ENCODE results near the gene CCDC192.
"Not testable (repeated sequence)": the region's sequence is repeated elsewhere in the genome, so short reads cannot be mapped to it uniquely, and the experiment has no call there.

Gene CCDC192

GRCh38 chr5:127706691-127707090, 3.5 kb downstream of the CCDC192 start:
- peaks cover 2% of the 10 kb centered on the region for H3K9me3 ChIP-seq (ENCODE audit: low read length)
- peaks cover 22% of the 10 kb centered on the region for H3K4me1 ChIP-seq (ENCODE audit: insufficient read depth, low read length)
- H3K27me3 ChIP-seq (ENCODE audit: insufficient read depth, low read length): no peaks in the 10 kb centered on the region
- no peak overlapping the region for H3K4me3 ChIP-seq (ENCODE audit: low read length)
- no peak overlapping the region for H2AFZ ChIP-seq (ENCODE audit: low read depth, low read length)
- H3K36me3 ChIP-seq (ENCODE audit: insufficient read depth, low read length): no peaks in the 10 kb centered on the region

GRCh38 chr5:127707209-127707608, 4.0 kb downstream of the CCDC192 start:
- H3K4me1 ChIP-seq (ENCODE audit: insufficient read depth, low read length): peaks cover 22% of the 10 kb centered on the region
- H3K4me3 ChIP-seq (ENCODE audit: low read length): no peak overlapping the region
- H2AFZ ChIP-seq (ENCODE audit: low read depth, low read length): no peak overlapping the region
- H3K36me3 ChIP-seq (ENCODE audit: insufficient read depth, low read length): no peaks in the 10 kb centered on the region
- no peaks in the 10 kb centered on the region for H3K27me3 ChIP-seq (ENCODE audit: insufficient read depth, low read length)
- H3K9me3 ChIP-seq (ENCODE audit: low read length): peaks cover 2% of the 10 kb centered on the region

- H3K4me1 ChIP-seq (ENCODE audit: insufficient read depth, low read length); H2AFZ ChIP-seq (ENCODE audit: low read depth, low read length); H3K9me3 ChIP-seq (ENCODE audit: low read length); H3K36me3 ChIP-seq (ENCODE audit: insufficient read depth, low read length); H3K27me3 ChIP-seq (ENCODE audit: insufficient read depth, low read length); H3K4me3 ChIP-seq (ENCODE audit: low read length): not testable (repeated sequence)
Observed at GRCh38 chr5:127713083-127713482, 9.9 kb downstream of the CCDC192 start.

- H3K4me1 ChIP-seq (ENCODE audit: insufficient read depth, low read length): no peaks in the 10 kb centered on the region
- no peaks in the 10 kb centered on the region for H3K36me3 ChIP-seq (ENCODE audit: insufficient read depth, low read length)
- no peak overlapping the region for H2AFZ ChIP-seq (ENCODE audit: low read depth, low read length)
- no peak overlapping the region for H3K4me3 ChIP-seq (ENCODE audit: low read length)
- peaks cover 6% of the 10 kb centered on the region for H3K9me3 ChIP-seq (ENCODE audit: low read length)
- no peaks in the 10 kb centered on the region for H3K27me3 ChIP-seq (ENCODE audit: insufficient read depth, low read length)
Observed at GRCh38 chr5:127718181-127718580, 15.0 kb downstream of the CCDC192 start.

GRCh38 chr5:127723571-127723970, 20.4 kb downstream of the CCDC192 start:
- Histone ChIP-seq H3K27me3 (ENCODE audit: insufficient read depth, low read length) (no peaks in the 10 kb centered on the region), H2AFZ (ENCODE audit: low read depth, low read length) (no peak overlapping the region), H3K9me3 (ENCODE audit: low read length) (peaks cover 6% of the 10 kb centered on the region), H3K36me3 (ENCODE audit: insufficient read depth, low read length) (no peaks in the 10 kb centered on the region), H3K4me1 (ENCODE audit: insufficient read depth, low read length) (no peaks in the 10 kb centered on the region), H3K4me3 (ENCODE audit: low read length) (no peak overlapping the region)

GRCh38 chr5:127725673-127726072, 22.5 kb downstream of the CCDC192 start:
- Histone ChIP-seq H3K36me3 (ENCODE audit: insufficient read depth, low read length) (no peaks in the 10 kb centered on the region), H3K27me3 (ENCODE audit: insufficient read depth, low read length) (no peaks in the 10 kb centered on the region), H2AFZ (ENCODE audit: low read depth, low read length) (no peak overlapping the region), H3K4me3 (ENCODE audit: low read length) (no peak overlapping the region), H3K9me3 (ENCODE audit: low read length) (peaks cover under 1% of the 10 kb centered on the region), H3K4me1 (ENCODE audit: insufficient read depth, low read length) (no peaks in the 10 kb centered on the region)

- H3K4me3 ChIP-seq (ENCODE audit: low read length): no peak overlapping the region
- H3K36me3 ChIP-seq (ENCODE audit: insufficient read depth, low read length): no peaks in the 10 kb centered on the region
- no peaks in the 10 kb centered on the region for H3K27me3 ChIP-seq (ENCODE audit: insufficient read depth, low read length)
- H3K4me1 ChIP-seq (ENCODE audit: insufficient read depth, low read length): no peaks in the 10 kb centered on the region
- no peaks in the 10 kb centered on the region for H3K9me3 ChIP-seq (ENCODE audit: low read length)
- no peak overlapping the region for H2AFZ ChIP-seq (ENCODE audit: low read depth, low read length)
Observed at GRCh38 chr5:127732963-127733362, 29.8 kb downstream of the CCDC192 start.

- not testable (repeated sequence) for H3K4me1 ChIP-seq (ENCODE audit: insufficient read depth, low read length); H3K9me3 ChIP-seq (ENCODE audit: low read length); H2AFZ ChIP-seq (ENCODE audit: low read depth, low read length); H3K27me3 ChIP-seq (ENCODE audit: insufficient read depth, low read length); H3K36me3 ChIP-seq (ENCODE audit: insufficient read depth, low read length); H3K4me3 ChIP-seq (ENCODE audit: low read length)
Observed at GRCh38 chr5:127739348-127739747, 36.2 kb downstream of the CCDC192 start.

- no peaks in the 10 kb centered on the region for H3K27me3 ChIP-seq (ENCODE audit: insufficient read depth, low read length)
- no peaks in the 10 kb centered on the region for H3K36me3 ChIP-seq (ENCODE audit: insufficient read depth, low read length)
- no peak overlapping the region for H3K4me3 ChIP-seq (ENCODE audit: low read length)
- no peaks in the 10 kb centered on the region for H3K9me3 ChIP-seq (ENCODE audit: low read length)
- no peak overlapping the region for H2AFZ ChIP-seq (ENCODE audit: low read depth, low read length)
- no peaks in the 10 kb centered on the region for H3K4me1 ChIP-seq (ENCODE audit: insufficient read depth, low read length)
Observed at GRCh38 chr5:127739807-127740384, 36.7 kb downstream of the CCDC192 start.

- no peaks in the 10 kb centered on the region for H3K4me1 ChIP-seq (ENCODE audit: insufficient read depth, low read length)
- no peaks in the 10 kb centered on the region for H3K27me3 ChIP-seq (ENCODE audit: insufficient read depth, low read length)
- no peaks in the 10 kb centered on the region for H3K36me3 ChIP-seq (ENCODE audit: insufficient read depth, low read length)
- H3K4me3 ChIP-seq (ENCODE audit: low read length): no peak overlapping the region
- H2AFZ ChIP-seq (ENCODE audit: low read depth, low read length): no peak overlapping the region
- no peaks in the 10 kb centered on the region for H3K9me3 ChIP-seq (ENCODE audit: low read length)
Observed at GRCh38 chr5:127741412-127741811, 38.2 kb downstream of the CCDC192 start.

- Histone ChIP-seq H3K4me1 (ENCODE audit: insufficient read depth, low read length) (no peaks in the 10 kb centered on the region), H2AFZ (ENCODE audit: low read depth, low read length) (no peak overlapping the region), H3K36me3 (ENCODE audit: insufficient read depth, low read length) (no peaks in the 10 kb centered on the region), H3K9me3 (ENCODE audit: low read length) (no peaks in the 10 kb centered on the region), H3K27me3 (ENCODE audit: insufficient read depth, low read length) (no peaks in the 10 kb centered on the region), H3K4me3 (ENCODE audit: low read length) (no peak overlapping the region)
Observed at GRCh38 chr5:127744241-127744640, 41.0 kb downstream of the CCDC192 start.

- Histone ChIP-seq H3K27me3 (ENCODE audit: insufficient read depth, low read length) (no peaks in the 10 kb centered on the region), H3K9me3 (ENCODE audit: low read length) (no peaks in the 10 kb centered on the region), H2AFZ (ENCODE audit: low read depth, low read length) (no peak overlapping the region), H3K4me1 (ENCODE audit: insufficient read depth, low read length) (no peaks in the 10 kb centered on the region), H3K36me3 (ENCODE audit: insufficient read depth, low read length) (no peaks in the 10 kb centered on the region), H3K4me3 (ENCODE audit: low read length) (no peak overlapping the region)
Observed at GRCh38 chr5:127746756-127747155, 43.6 kb downstream of the CCDC192 start.

- H2AFZ ChIP-seq (ENCODE audit: low read depth, low read length); H3K4me3 ChIP-seq (ENCODE audit: low read length); H3K36me3 ChIP-seq (ENCODE audit: insufficient read depth, low read length); H3K27me3 ChIP-seq (ENCODE audit: insufficient read depth, low read length); H3K4me1 ChIP-seq (ENCODE audit: insufficient read depth, low read length); H3K9me3 ChIP-seq (ENCODE audit: low read length): not testable (repeated sequence)
Observed at GRCh38 chr5:127752503-127753265, 49.5 kb downstream of the CCDC192 start.

- Histone ChIP-seq H3K36me3 (ENCODE audit: insufficient read depth, low read length) (no peaks in the 10 kb centered on the region), H2AFZ (ENCODE audit: low read depth, low read length) (no peak overlapping the region), H3K9me3 (ENCODE audit: low read length) (no peaks in the 10 kb centered on the region), H3K27me3 (ENCODE audit: insufficient read depth, low read length) (no peaks in the 10 kb centered on the region), H3K4me3 (ENCODE audit: low read length) (no peak overlapping the region), H3K4me1 (ENCODE audit: insufficient read depth, low read length) (no peaks in the 10 kb centered on the region)
Observed at GRCh38 chr5:127754259-127754658, 51.1 kb downstream of the CCDC192 start.
